Fibroblast of mammary gland (primary cell): ENCODE measurements around the gene TRMT44.

ENCODE experiments used
- DNase-seq: peaks from one replicate; pipeline ENCODE4 v3.0.0-alpha.2; 2010; ENCODE audit warnings: low read depth
- H3K4me3 ChIP-seq: 2 replicates; pipeline ENCODE4 v1.5.1; 2011; ENCODE audit warnings: low read depth, mild to moderate bottlenecking, low read length, moderate library complexity; ENCODE audit not compliant: control insufficient read depth
- TF ChIP-seq, protein P1 (sequence below): conservative IDR thresholded peaks from 2 replicates; pipeline ENCODE4 v1.5.1; 2011; ENCODE audit warnings: low read depth, low read length, inconsistent platforms; ENCODE audit not compliant: control insufficient read depth, insufficient read depth

The TRMT44 gene

DNA sequence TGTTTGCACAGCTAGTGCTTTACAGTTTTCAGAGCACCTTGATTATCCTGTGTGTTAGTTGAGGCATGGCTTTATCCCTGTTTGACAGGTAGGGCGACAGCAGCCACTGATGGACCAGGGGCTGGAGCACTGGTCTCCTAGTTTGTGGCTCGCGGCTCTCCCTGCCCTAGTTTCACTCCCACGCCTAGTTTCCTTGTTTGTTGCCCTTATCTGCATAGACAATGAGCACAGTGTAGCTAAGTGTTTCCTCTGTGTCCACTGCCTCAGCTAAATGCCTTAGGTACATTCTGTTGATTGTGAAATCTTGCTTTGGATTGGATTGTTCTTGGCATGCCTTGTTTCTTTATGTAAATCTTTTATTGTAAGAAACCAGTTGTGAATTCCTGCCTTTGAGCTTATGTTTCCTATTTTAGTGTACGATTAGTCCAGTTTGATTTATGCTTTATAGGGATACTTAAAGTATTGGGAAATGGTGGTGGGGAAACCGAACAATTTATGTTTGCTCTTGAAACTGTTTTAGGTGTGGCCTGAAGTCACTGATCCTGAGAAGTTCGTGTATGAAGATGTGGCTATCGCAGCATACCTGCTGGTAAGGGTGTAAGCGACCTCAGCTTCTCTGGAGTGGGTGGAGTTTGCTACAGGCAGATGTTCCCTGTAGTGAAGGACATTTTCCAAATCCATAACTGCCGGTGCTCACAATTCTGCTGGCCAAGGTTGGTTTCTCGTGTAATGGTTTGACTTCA is 11.0 kb downstream of the TRMT44 start:
- DNase-seq: no peak

DNA sequence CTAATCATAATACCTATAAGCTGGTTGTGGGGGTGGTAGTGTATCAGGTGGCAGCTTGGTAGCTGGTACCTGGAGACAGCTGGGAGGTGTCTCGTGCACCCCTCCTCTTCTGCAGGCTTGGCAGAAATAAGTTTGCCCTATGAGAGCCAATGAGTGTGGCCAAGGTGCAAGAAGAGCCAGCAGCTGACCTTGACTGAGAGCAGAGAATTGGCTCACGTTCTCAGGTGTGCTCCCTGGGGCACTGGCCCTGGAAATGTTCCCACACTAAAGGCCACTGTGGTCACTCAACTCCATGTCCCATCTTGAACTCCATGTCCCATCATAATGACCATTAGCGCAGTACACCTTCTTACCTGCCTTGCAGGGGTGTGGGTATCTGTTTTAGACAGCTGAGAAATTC is 13.4 kb downstream of the TRMT44 start:
- H3K4me3 ChIP-seq: no peak overlapping the region
- TF ChIP-seq, protein P1, sequence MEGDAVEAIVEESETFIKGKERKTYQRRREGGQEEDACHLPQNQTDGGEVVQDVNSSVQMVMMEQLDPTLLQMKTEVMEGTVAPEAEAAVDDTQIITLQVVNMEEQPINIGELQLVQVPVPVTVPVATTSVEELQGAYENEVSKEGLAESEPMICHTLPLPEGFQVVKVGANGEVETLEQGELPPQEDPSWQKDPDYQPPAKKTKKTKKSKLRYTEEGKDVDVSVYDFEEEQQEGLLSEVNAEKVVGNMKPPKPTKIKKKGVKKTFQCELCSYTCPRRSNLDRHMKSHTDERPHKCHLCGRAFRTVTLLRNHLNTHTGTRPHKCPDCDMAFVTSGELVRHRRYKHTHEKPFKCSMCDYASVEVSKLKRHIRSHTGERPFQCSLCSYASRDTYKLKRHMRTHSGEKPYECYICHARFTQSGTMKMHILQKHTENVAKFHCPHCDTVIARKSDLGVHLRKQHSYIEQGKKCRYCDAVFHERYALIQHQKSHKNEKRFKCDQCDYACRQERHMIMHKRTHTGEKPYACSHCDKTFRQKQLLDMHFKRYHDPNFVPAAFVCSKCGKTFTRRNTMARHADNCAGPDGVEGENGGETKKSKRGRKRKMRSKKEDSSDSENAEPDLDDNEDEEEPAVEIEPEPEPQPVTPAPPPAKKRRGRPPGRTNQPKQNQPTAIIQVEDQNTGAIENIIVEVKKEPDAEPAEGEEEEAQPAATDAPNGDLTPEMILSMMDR: no peak
- DNase-seq: no peak

More for the DNA sequence above, 11.0 kb downstream of the TRMT44 start:
- no peak overlapping the region for H3K4me3 ChIP-seq
- TF ChIP-seq, protein P1: no peak

DNA sequence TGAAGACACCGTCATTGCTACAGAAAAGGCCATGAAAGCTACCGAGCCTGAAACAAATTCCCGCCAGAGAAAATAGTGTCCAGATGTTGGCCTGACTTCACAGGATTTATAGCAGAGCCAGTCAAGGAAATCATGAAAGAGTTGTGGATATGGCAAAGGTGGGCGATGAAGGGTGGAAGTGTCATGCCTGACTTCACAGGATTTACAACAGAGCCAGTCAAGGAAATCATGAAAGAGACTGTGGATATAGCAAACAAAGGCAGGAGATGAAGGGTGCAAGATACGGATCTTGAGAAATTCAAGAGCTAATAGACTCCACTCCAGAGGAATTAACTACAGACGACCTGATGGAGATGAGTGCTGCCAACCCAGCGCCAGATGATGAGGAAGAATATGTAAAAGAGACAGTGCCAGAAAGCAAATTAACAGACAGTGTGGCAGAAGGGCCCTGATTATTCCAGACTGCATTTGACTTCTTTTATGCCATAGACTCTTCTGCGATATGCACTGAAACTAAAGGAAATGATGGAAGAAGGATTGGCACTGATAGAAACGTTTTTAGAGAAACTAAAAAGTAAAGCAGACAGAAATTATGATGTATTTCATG is 17.2 kb downstream of the TRMT44 start:
- DNase-seq: no peak
- TF ChIP-seq, protein P1: no peak
- H3K4me3 ChIP-seq: no peak overlapping the region

DNA sequence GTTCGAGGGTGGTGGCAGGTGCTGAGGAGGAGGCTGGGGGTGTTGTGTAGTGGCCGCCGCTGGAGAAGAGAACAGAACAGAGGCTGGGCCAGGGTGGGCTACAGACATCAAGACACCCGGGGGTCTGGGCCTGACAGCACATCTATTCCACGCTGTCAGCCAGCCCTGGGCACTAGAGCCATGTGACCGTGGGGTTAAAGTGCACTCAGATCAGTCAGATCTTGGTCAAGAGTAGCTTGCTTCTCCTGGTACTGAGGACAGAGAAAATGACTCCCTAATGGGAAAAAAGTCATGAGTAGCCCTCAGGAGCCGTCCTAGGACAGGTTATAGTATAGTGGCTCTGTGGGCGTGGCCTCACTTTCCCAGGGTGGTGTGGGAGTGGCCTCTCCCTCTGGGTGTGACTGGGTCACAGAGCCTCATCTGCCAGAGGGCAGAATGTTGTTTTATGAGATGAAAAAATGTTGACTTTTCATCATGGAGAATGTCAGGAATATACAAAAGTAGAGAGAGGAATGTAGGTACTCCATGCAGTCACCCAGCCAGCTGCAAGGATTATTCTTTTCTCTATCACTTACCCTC is 19.4 kb downstream of the TRMT44 start:
- DNase-seq: no peak
- TF ChIP-seq, protein P1: no peak
- H3K4me3 ChIP-seq: no peak overlapping the region

DNA sequence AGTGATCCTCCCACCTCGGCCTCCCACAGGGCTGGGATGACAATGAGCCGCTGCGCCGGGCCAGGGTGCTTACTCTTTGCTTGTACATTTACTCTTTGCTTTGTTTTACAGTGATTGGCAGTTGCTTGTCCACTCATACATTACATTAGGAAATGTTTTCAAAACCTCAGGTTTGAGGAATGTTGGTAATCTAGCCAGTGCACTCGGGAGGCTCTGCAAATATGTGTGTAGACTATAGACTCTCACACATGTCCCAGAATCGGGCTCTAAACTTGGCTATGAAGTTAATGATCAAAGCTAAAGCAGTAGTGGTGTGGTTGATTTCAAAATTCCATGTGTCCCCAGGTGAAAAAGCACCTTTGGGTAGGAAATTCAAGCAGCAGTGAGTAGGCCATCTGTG is 20.5 kb downstream of the TRMT44 start:
- DNase-seq: no peak
- TF ChIP-seq, protein P1: no peak

DNA sequence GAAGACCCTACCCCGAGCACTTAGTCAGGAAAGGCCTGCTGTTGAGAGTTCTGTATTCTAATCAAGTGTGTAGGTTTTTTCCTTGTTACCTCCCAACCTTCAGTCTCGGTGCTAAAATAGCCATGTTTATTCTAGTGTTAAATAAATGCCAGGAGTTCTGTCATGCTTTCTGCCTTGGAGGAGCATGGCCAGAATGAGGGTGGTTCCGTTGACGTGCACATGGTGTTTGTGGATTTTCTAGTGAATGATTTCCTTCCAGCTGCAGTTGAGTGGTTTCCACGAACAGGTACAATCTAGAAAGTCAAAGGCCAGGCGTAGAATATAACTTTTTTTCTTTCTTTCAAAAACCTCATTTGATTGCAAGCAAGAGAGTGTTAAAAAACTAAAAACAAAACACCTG is 21.0 kb downstream of the TRMT44 start:
- no peak overlapping the region for H3K4me3 ChIP-seq
- no peak for DNase-seq
- TF ChIP-seq, protein P1: no peak

More for the DNA sequence above, 20.5 kb downstream of the TRMT44 start:
- no peak overlapping the region for H3K4me3 ChIP-seq
